Measurements from ENCODE around the gene NPAS3.
A peak's percentile ranks its signal among the peaks of the same experiment; 100 is the strongest.

NPAS3 gene

GRCh38 chr14:33580841-33581240 is 642.2 kb downstream of the NPAS3 start:
- no peak for DNase-seq (ENCODE audit: low spot score)
- H3K27ac ChIP-seq = no peak overlapping the region
- ChIA-PET CTCF (no interaction called here), POLR2A (ENCODE audit: low non-redundant PET) (no interaction called here)
- TF ChIP-seq CTCF (conservative IDR thresholded peaks at IDR 0.05; ENCODE audit: low read depth) = no peak

- CTCF ChIA-PET = no interaction called here
- POLR2A ChIA-PET (ENCODE audit: low non-redundant PET) = no interaction called here
- DNase-seq (ENCODE audit: low spot score) = no peak
- no peak for TF ChIP-seq CTCF (conservative IDR thresholded peaks at IDR 0.05; ENCODE audit: low read depth)
- H3K27ac ChIP-seq = no peak overlapping the region
Measured at GRCh38 chr14:33584697-33585096, 646.0 kb downstream of the NPAS3 start.

GRCh38 chr14:33586806-33587205 is 648.1 kb downstream of the NPAS3 start:
- no peak for TF ChIP-seq CTCF (conservative IDR thresholded peaks at IDR 0.05; ENCODE audit: low read depth)
- no peak for DNase-seq (ENCODE audit: low spot score)
- no peak overlapping the region for H3K27ac ChIP-seq
- CTCF ChIA-PET = no interaction called here
- POLR2A ChIA-PET (ENCODE audit: low non-redundant PET) = no interaction called here

- DNase-seq (ENCODE audit: low spot score) = no peak
- TF ChIP-seq CTCF (conservative IDR thresholded peaks at IDR 0.05; ENCODE audit: low read depth) = no peak
- no peak overlapping the region for H3K27ac ChIP-seq
- CTCF ChIA-PET = no interaction called here
- POLR2A ChIA-PET (ENCODE audit: low non-redundant PET) = no interaction called here
Measured at GRCh38 chr14:33587791-33588190, 649.1 kb downstream of the NPAS3 start.

- ChIA-PET POLR2A (ENCODE audit: low non-redundant PET) (no interaction called here), CTCF (interaction anchor here (0.6 kb wide), 1 partner anchor 38 kb away, joined by 3 read pairs; no protein-coding TSS in a partner anchor)
- no peak for DNase-seq (ENCODE audit: low spot score)
- H3K27ac ChIP-seq = no peak overlapping the region
- TF ChIP-seq CTCF (conservative IDR thresholded peaks at IDR 0.05; ENCODE audit: low read depth) = no peak
Measured at GRCh38 chr14:33588771-33589170, 650.1 kb downstream of the NPAS3 start.

GRCh38 chr14:33589334-33589733 is 650.7 kb downstream of the NPAS3 start:
- POLR2A ChIA-PET (ENCODE audit: low non-redundant PET) = no interaction called here
- no peak for TF ChIP-seq CTCF (conservative IDR thresholded peaks at IDR 0.05; ENCODE audit: low read depth)
- DNase-seq (ENCODE audit: low spot score) = peak; percentile 93
- no peak overlapping the region for H3K27ac ChIP-seq
- CTCF ChIA-PET = no interaction called here

Measured in RWPE1 (cell line).